ENCODE results near the gene FSHR.

Gene FSHR

GRCh38 chr2:48952614-48953013 is 201.7 kb downstream of the FSHR start:
- no peak for DNase-seq (ENCODE audit: low spot score)

GRCh38 chr2:48952143-48952542 is 202.2 kb downstream of the FSHR start:
- DNase-seq (ENCODE audit: low spot score) = no peak

GRCh38 chr2:48948400-48949125 is 205.8 kb downstream of the FSHR start:
- no peak for DNase-seq (ENCODE audit: low spot score)

- DNase-seq (ENCODE audit: low spot score) = peak; percentile 69
Observed at GRCh38 chr2:48946449-48947048, 207.8 kb downstream of the FSHR start.

GRCh38 chr2:48944956-48945355 is 209.4 kb downstream of the FSHR start:
- no peak for DNase-seq (ENCODE audit: low spot score)

GRCh38 chr2:48943436-48943835 is 210.9 kb downstream of the FSHR start:
- no peak for DNase-seq (ENCODE audit: low spot score)

GRCh38 chr2:48941908-48942307 is 212.4 kb downstream of the FSHR start:
- DNase-seq (ENCODE audit: low spot score) = no peak

- DNase-seq (ENCODE audit: low spot score) = no peak
Observed at GRCh38 chr2:48941456-48941855, 212.9 kb downstream of the FSHR start.

GRCh38 chr2:48940606-48941005 is 213.7 kb downstream of the FSHR start:
- DNase-seq (ENCODE audit: low spot score) = no peak

- DNase-seq (ENCODE audit: low spot score) = no peak
Observed at GRCh38 chr2:48939232-48939631, 215.1 kb downstream of the FSHR start.

GRCh38 chr2:48938231-48938630 is 216.1 kb downstream of the FSHR start:
- DNase-seq (ENCODE audit: low spot score) = no peak

- DNase-seq (ENCODE audit: low spot score) = peak; percentile 14
Observed at GRCh38 chr2:48934807-48935206, 219.5 kb downstream of the FSHR start.

GRCh38 chr2:48933828-48934497 is 220.4 kb downstream of the FSHR start:
- no peak for DNase-seq (ENCODE audit: low spot score)

- no peak for DNase-seq (ENCODE audit: low spot score)
Observed at GRCh38 chr2:48932667-48933066, 221.6 kb downstream of the FSHR start.

GRCh38 chr2:48929571-48930301 is 224.6 kb downstream of the FSHR start:
- DNase-seq (ENCODE audit: low spot score) = no peak

- peak; percentile 10 for DNase-seq (ENCODE audit: low spot score)
Observed at GRCh38 chr2:48927355-48927754, 227.0 kb downstream of the FSHR start.

- no peak for DNase-seq (ENCODE audit: low spot score)
Observed at GRCh38 chr2:48915884-48916283, 238.4 kb downstream of the FSHR start.

- no peak for DNase-seq (ENCODE audit: low spot score)
Observed at GRCh38 chr2:48915227-48915626, 239.1 kb downstream of the FSHR start.

- no peak for DNase-seq (ENCODE audit: low spot score)
Observed at GRCh38 chr2:48914477-48915089, 239.7 kb downstream of the FSHR start.

Data from kidney tubule cell (primary cell).